ENCODE measurements around the gene HPS4. TPM values are rescaled to one million over a fixed set of nuclear protein-coding genes. Genes with fewer than 3 reads are reported as not detected.

HPS4 gene
- total RNA-seq, 2 donors from 2014 or later = 41.7 to 57.6 TPM

- Mint-ChIP-seq H3K4me3 (no peak overlapping the region), H3K27ac (no peak overlapping the region), H3K36me3 (ENCODE audit: low read depth) (peaks cover 9% of the 10 kb centered on the region), H3K9me3 (no peaks in the 10 kb centered on the region), H3K27me3 (ENCODE audit: insufficient read depth) (no peaks in the 10 kb centered on the region), H3K4me1 (peaks cover 21% of the 10 kb centered on the region)
- no peaks in the 10 kb centered on the region for H3K27me3 ChIP-seq (ENCODE audit: control insufficient read depth, insufficient read depth, low read length, poor library complexity, severe bottlenecking)
- no peak for DNase-seq
- no peaks in the 10 kb centered on the region for H3K9me3 ChIP-seq (ENCODE audit: control insufficient read depth, low read length)
- no peak overlapping the region for H3K27ac ChIP-seq (ENCODE audit: low read depth, low read length)
- H3K9ac ChIP-seq (ENCODE audit: extremely low read depth, low read length, poor library complexity, severe bottlenecking) = no peak overlapping the region
- H3K36me3 ChIP-seq (ENCODE audit: control insufficient read depth, insufficient read depth, low read length) = peaks cover 12% of the 10 kb centered on the region
- TF ChIP-seq CTCF (conservative IDR thresholded peaks at IDR 0.05) = no peak
- WGBS, 2 experiments (ENCODE audit: insufficient coverage in 1 of 2, insufficient read length in 1 of 2) = 96% methylated on average over 5 to 12 of the region's 12 CpGs
- no peaks in the 10 kb centered on the region for H3K4me1 ChIP-seq (ENCODE audit: control insufficient read depth, insufficient read depth, low read length)
- H3K4me3 ChIP-seq (ENCODE audit: low read length) = no peak overlapping the region
Observed at GRCh38 chr22:26514419-26515161, 31.0 kb upstream of the HPS4 start.

- Mint-ChIP-seq H3K4me3 (peak overlapping the region; percentile 97), H3K36me3 (ENCODE audit: low read depth) (peaks cover 17% of the 10 kb centered on the region), H3K4me1 (peaks cover 21% of the 10 kb centered on the region), H3K27ac (peak overlapping the region; percentile 98), H3K9me3 (no peaks in the 10 kb centered on the region), H3K27me3 (ENCODE audit: insufficient read depth) (no peaks in the 10 kb centered on the region)
- TF ChIP-seq CTCF (conservative IDR thresholded peaks at IDR 0.05) = no peak
- DNase-seq = no peak
- H3K27me3 ChIP-seq (ENCODE audit: control insufficient read depth, insufficient read depth, low read length, poor library complexity, severe bottlenecking) = no peaks in the 10 kb centered on the region
- no peak overlapping the region for H3K9ac ChIP-seq (ENCODE audit: extremely low read depth, low read length, poor library complexity, severe bottlenecking)
- H3K9me3 ChIP-seq (ENCODE audit: control insufficient read depth, low read length) = no peaks in the 10 kb centered on the region
- H3K4me1 ChIP-seq (ENCODE audit: control insufficient read depth, insufficient read depth, low read length) = no peaks in the 10 kb centered on the region
- peak overlapping the region; percentile 99 for H3K4me3 ChIP-seq (ENCODE audit: low read length)
- H3K27ac ChIP-seq (ENCODE audit: low read depth, low read length) = no peak overlapping the region
- 91 to 97% methylated on average over 1 of the region's 1 CpG for WGBS, 2 experiments (ENCODE audit: insufficient coverage in 1 of 2, insufficient read length in 1 of 2)
- H3K36me3 ChIP-seq (ENCODE audit: control insufficient read depth, insufficient read depth, low read length) = peaks cover 20% of the 10 kb centered on the region
Observed at GRCh38 chr22:26513838-26514237, 30.3 kb upstream of the HPS4 start.

- Mint-ChIP-seq H3K27me3 (ENCODE audit: insufficient read depth) (no peaks in the 10 kb centered on the region), H3K4me1 (peaks cover 21% of the 10 kb centered on the region), H3K27ac (peak within 1 kb of the TSS; percentile 98), H3K36me3 (ENCODE audit: low read depth) (peaks cover 26% of the 10 kb centered on the region), H3K9me3 (no peaks in the 10 kb centered on the region), H3K4me3 (peak within 1 kb of the TSS; percentile 97)
- Histone ChIP-seq H3K36me3 (ENCODE audit: control insufficient read depth, insufficient read depth, low read length) (peaks cover 36% of the 10 kb centered on the region), H3K9me3 (ENCODE audit: control insufficient read depth, low read length) (no peaks in the 10 kb centered on the region), H3K27ac (ENCODE audit: low read depth, low read length) (peak within 1 kb of the TSS; percentile 16), H3K4me1 (ENCODE audit: control insufficient read depth, insufficient read depth, low read length) (no peaks in the 10 kb centered on the region), H3K4me3 (ENCODE audit: low read length) (peak within 1 kb of the TSS; percentile 99), H3K27me3 (ENCODE audit: control insufficient read depth, insufficient read depth, low read length, poor library complexity, severe bottlenecking) (no peaks in the 10 kb centered on the region), H3K9ac (ENCODE audit: extremely low read depth, low read length, poor library complexity, severe bottlenecking) (peak within 1 kb of the TSS; percentile 89)
- WGBS, 2 experiments (ENCODE audit: insufficient coverage in 1 of 2, insufficient read length in 1 of 2) = 0% methylated on average over 28 to 40 of the region's 40 CpGs
- DNase-seq = peak; percentile 99
- TF ChIP-seq CTCF (conservative IDR thresholded peaks at IDR 0.05) = peak; percentile 64
Observed at GRCh38 chr22:26512149-26512793, 28.7 kb upstream of the HPS4 start, which contains the start of gene TFIP11. Gene TFIP11, minus strand, starts transcription at chr22:26512473. Its CDS starts 2,201 bp downstream, at chr22:26510272.
